Measurements from ENCODE around the gene MBP.
"Not testable (repeated sequence)": the region's sequence is repeated elsewhere in the genome, so short reads cannot be mapped to it uniquely, and the experiment has no call there.

Gene MBP

DNA sequence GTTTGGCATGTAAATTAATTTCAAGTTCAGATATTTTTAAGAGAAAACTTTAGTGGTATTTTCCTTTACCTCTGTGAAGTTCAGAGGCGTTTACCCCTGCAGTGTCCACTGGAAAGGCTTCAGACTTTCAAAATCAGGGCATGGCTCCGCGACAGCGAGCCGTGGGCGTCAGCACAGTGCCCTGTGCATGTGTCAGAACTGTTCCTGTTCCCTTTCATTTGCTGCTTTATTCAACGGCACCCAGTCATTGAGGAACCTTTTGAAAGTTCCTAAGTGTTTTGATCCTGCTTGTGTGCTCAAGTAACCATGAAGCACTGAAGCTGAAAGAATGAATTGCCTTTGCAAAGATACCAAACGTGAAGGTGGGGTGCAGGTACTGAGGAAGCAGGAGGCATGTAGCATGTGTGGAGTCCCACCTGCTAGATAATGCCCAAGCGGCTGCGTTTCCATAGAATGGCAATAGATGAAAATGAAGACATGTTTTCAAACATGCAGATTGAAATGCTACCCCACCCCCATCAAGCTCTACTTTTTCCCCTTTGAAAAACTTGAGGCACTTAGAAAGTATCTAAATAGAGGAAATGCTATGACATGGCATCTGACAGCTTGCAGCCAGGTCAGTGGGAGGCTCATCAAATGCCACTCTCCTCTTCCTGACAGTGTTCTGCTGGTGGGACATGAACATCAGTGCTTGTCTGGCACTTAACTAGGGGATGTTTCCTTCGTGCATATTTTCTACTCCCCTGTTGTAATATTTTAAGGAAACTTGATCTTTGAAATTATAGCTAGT lies 161.6 kb downstream of the MBP start:
- DNase-seq (ENCODE audit: low spot score): no peak

DNA sequence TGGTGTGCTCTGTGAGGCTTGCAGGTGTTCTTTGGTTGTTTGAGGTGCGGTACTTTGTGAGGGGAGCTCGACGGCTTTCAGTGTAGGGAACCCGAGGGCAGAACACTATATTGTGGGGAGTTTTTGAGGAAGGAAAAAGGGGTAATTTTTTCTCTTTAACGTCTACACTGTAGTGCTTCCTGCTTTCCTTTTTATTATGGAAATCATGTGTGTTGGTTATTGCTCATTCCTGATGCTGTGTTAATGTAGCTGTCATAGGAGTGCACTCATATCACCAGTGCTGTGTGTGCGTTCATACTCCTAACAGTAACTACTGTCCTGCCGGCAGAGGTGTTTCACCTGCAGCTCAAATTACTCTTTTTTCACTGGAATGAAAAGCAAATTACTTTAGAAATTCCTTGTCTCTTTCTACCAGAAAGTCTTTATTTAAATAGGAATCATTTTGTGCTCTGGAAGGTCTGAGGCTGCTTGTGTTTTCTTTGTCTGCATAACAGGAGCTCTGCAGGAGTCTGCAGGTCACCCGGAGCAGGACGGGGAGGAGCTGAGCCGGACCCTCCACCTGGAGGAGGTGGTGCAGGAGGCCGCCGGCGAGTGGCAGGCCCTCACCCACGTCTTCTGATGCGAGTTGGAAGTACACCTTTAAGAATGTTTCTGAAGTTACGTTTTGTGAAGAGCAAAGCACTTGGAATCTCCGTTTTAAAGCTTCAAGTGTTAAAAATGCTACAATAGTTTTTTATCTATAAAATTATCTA lies 164.7 kb downstream of the MBP start:
- no peak for DNase-seq (ENCODE audit: low spot score)

DNA sequence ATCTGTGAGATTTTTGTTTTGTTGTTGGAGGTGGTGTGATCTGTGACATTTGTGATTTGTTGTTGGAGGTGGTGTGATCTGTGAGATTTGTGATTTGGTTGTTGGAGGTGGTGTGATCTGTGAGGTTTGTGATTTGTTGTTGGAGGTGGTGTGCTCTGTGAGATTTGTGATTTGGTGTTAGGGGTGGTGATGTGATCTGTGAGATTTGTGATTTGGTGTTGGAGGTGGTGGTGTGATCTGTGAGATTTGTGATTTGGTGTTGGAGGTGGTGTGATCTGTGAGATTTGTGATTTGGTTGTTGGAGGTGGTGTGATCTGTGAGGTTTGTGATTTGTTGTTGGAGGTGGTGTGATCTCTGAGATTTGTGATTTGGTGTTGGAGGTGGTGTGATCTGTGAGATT lies 165.3 kb downstream of the MBP start:
- not testable (repeated sequence) for DNase-seq (ENCODE audit: low spot score)

DNA sequence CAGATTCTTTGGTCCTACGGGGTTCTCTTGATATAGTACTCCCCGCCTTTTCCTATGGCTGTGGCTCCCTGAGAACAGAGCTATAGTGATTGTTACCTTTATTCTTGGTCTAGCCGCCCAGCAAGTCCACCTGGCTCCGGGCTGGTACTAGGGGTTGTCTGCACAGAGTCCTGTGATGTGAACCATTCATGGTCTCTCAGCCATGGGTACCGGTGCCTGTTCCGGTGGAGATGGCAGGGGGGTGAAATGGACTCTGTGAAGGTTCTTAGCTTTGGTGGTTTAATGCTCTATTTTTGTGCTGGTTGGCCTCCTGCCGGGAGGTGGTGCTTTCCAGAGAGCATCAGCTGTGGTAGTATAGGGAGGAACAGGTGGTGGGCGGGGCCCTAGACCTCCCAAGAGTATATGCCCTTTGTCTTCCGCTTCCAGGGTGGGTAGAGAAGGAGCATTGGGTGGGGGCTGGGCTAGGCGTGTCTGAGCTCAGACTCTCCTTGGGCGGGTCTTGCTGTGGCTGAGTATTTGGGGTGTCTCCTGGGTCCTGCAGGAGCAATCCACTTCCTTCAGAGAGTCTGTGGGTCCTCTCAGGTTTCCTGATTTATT lies 166.9 kb downstream of the MBP start:
- DNase-seq (ENCODE audit: low spot score): not testable (repeated sequence)

DNA sequence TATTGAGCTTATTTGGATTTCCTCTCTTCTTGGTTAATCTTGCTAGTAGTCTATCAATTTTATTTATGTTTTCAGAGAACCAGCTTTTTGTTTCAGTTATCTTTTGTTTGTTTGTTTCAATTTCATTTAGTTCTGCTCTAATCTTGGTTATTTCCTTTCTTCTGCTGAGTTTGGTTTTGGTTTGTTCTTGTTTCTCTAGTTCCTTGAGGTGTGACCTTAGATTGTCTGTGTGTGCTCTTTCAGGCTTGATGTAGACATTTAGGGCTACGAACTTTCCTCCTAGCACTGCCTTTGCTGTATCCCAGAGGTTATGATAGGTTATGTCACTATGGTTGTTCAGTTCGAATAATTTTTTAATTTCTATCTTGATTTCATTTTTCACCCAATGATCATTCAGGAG lies 168.6 kb downstream of the MBP start:
- no peak for DNase-seq (ENCODE audit: low spot score)

DNA sequence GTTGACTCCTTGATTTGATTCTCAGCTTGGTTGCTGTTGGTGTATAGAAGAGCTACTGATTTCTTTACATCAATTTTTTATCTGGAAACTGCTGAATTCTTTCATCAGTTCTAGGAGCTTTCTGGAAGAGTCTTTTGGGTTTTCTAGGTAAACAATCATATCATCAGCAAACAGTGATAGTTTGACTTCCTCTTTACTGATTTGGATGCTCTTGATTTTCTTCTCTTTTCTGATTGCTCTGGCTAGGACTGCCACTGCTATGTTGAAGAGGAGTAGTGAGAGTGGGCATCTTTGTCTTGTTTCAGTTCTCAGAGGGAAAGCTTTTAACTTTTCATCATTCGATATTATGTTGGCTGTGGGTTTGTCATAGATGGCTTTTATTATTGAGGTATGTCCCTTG lies 169.7 kb downstream of the MBP start:
- DNase-seq (ENCODE audit: low spot score): no peak

DNA sequence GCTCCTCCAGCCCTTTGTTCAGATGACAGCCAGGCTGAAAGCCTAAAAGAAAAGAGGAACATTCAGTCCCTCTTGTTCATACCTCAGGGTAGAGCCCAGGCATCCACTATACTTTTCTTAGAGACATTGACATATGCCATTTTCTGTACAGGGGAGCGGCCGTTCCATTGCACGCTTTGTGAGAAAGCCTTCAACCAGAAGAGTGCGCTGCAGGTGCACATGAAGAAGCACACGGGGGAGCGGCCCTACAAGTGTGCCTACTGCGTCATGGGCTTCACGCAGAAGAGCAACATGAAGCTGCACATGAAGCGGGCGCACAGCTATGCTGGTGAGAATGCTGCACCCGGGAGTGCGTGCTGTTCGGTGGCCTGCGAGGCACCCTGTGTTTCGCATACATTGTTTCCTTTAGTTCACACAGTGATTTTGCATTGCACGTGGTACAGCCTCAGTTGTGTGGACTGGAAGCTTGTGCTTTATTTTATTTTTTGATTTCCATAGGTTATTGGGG lies 172.0 kb downstream of the MBP start:
- DNase-seq (ENCODE audit: low spot score): no peak

DNA sequence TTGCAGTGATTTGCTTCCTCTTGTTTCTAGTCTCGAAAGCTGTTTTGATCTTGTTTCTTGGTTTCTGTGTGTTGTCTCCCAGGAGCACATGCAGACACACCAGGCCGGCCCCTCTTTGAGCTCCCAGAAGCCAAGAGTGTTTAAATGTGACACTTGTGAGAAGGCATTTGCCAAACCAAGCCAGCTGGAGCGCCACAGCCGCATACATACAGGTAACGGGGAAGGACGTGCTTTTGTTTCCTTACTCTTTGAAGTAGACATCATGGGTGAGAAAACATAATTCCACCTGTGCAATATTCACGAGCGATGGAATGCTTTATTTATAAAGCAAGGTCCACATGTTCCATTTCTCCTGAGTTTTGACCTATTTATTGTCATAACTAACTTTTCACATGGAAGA lies 173.0 kb downstream of the MBP start:
- DNase-seq (ENCODE audit: low spot score): no peak

DNA sequence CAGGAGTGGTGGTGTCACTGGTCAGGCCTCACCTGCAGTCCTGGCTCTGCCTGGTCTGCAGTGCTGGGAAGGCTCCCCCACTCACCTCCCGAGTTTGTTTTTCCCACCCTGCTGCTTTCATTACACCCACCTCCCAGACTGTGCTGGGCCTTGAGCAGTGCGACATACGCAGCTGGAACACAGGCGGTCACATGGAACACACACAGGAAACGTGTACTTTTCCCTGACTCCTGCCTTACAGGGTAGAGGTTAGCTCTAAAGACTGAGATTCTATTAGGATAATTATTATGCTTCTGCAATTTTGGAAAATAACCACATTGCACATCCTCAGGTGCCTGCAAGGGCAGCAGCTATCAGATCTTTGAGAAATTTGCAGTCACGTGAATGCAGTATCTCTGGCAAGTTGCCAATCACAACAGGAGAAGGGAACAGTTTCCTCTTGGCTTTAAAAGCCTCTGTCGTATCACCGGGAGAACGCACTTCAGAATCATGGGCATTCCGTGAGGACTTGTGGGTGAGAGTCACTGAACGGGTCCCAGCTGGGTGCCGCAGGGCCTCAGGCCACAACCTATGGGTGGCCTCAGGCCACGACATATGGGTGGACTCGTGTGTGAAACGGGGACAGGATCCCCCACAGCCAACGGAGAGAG lies 173.8 kb downstream of the MBP start:
- DNase-seq (ENCODE audit: low spot score): no peak

DNA sequence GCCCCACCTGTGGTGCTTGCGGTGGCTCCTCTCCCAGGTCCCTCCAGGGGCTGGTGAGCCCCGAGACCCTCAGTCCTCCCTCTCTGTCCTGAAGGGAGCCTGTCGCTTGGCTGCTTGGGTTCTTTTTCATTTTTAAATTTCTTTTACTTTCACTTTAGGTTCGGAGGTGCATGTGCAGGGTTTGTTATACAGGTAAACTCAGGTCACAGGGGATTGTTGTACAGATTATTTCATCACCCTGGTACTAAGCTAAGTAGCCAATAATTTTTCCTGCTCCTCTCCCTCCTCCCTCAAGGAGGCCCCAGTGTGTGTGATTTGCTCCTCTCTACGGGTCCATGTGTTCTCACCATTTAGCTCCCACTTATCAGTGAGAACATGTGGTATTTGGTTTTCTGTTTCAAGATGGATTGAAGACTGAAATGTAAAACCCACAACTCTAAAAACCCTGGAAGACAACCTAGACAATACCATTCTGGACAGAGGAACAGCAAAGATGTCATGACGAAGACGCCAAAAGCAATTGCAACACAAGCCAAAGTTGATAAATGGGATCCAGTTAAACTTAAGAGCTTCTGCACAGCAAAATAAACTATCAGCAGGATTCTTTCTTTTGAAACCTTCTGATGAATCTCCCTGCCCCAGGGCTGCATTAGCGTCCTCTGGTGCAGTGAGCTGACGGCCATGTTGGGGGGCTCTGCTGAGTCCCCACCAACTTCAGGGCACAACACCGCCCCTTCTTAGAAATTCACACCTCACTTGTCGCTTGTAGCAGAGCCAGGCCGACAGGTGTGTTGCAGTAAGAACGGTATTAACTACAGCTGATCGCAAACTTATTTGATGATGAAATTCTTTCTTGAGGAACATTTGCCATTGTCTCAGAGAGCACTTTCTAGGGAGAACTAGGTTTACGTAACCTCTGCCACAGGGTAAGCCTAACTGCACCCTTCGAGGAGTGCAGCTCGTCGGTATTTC lies 174.9 kb downstream of the MBP start:
- DNase-seq (ENCODE audit: low spot score): no peak

DNA sequence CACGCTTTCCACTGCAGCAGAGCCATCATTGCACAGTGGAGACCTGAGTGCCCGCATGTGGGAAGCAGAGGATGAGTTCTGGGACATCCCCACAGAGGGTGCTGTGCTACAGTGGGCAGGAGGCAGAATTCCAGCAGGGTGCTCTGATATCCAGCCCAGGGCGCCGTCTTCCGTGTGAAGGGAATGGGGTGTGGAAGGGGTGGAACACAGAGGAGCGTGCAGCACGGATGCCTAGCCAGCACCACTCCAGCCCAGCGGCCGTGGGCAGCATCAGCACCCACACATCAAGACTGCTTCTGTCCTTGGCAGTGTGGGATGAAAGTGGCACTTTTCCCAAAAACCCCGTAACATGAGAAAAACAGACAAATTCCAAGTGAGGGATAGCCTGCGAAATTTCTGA lies 175.9 kb downstream of the MBP start:
- DNase-seq (ENCODE audit: low spot score): no peak

DNA sequence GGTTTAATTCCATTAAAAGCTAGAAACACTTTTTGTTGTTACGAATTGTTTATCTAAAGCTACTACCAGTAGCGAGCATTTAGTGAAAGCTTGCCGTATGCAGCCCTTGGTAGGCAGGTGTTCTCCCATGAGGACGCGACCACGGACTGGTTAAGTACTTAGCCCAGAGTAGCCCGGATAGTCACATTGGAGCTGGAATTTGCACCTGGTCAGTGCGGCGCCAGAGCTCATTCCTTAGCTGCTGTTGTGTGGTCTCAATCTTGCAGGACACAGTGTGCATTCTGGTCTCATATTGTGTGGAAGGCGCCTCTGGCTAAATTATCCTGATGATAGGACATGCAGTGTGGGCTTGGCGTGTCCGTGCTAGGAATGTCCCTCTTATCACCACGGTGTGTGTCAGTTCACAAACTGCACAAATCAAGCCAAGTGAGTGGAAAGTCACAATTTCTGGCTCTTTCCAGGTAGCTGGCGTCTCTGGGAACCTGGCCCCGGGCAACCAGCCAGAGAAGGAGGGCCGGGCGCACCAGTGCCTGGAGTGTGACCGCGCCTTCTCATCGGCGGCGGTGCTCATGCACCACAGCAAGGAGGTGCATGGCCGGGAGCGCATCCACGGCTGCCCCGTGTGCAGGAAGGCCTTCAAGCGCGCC lies 176.9 kb downstream of the MBP start:
- DNase-seq (ENCODE audit: low spot score): no peak

DNA sequence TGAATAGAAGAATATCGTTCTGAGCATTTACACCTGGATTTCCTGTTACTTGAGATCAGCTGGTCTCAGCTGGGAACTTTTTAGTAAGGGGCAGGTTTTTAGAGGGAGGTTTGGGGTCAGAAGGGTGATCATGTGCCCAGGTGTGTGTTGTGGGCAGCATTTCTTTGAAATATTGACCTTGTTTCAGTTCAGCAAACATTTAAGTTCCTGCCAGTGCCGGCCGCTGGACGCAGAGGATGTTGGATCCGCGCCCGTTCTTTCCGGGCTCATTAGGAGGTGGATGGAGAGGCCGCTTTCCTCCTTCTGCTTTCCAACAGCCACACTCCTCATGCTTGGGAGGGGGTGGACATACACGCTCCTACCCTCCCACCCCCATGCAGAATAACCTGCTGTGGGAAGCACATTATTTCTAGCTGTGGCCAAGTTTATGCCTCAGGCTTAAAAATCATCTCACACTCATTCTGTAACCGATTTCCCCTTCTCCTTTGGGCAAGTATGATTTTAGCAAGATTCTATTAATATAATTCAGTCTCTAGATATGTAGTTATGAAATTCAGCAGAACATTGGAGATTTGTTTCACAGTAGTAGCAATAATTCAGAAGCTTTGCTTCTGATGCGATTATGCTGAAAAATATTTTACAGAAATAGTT lies 178.9 kb downstream of the MBP start:
- no peak for DNase-seq (ENCODE audit: low spot score)

DNA sequence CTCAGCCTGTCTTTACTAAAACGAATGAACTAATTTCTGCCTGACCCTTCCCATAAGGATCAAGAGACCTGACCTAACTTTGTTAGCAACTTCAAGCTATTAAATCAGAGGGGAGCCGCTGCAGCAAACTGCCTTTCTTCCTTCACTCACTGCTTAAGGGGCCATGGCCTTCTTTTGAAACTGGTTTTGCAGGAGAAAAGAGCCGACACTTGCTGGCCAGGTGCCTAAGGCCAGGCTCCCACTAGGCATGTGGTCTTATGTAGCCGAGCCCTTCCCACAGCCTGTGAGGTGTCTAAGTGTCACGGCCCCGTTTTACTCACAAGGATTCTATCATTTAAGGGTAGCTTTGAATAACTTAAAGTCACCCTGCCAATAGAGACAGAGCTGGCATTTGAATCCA lies 179.4 kb downstream of the MBP start:
- DNase-seq (ENCODE audit: low spot score): no peak

DNA sequence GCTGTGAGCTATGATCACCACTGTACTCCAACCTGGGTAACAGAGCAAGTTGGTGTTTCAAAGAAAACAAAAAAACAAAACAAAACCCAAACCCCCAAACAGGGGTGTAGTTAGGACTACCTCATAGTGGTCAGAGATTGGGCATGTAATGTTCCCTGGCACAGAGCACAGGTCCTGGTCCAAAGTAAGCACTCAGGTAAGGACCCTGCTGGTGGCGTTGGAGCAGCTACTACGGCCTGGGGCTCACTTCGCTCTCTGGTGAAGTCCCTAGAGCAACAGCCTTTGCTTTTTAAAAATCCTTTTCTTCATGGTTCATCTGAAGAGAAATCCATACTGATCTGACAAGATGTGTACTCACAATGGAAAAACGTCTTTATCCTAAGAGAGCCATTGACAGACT lies 179.8 kb downstream of the MBP start:
- no peak for DNase-seq (ENCODE audit: low spot score)

DNA sequence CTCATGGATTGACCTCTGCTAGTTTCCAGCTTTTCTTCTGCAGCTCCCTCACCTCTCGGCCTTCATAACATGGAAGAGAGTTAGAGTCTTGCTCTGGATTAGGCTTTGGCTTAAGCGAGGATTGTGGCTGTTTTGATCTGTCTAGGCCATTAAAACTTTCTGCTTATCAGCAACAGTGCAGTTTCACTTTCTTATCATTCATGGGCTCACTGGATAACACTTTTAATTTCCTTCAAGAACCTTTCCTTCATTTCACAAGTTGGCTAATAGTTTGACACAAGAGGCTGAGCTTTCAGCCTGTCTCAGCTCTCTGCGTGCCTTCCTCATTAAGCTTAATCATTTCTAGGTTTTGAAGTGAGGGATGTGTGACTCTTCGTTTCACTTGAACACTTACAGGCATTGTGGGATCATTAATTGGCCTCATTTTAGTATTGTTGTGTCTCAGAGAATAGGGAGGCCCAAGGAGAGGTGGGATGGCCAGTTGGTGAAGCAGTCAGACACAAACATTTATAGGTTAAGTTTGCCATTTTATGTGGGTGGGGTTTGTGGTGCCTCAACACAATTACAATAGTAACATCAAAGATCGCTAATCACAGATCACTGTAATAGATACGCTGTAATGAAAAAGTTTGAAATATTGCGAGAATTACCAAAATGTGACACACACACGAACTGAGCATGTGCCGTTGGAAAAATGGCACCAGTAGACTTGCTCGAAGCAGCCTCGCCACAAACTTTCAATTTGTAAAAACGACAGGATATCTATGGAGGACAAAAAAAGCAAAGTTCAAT lies 180.9 kb downstream of the MBP start:
- DNase-seq (ENCODE audit: low spot score): no peak

DNA sequence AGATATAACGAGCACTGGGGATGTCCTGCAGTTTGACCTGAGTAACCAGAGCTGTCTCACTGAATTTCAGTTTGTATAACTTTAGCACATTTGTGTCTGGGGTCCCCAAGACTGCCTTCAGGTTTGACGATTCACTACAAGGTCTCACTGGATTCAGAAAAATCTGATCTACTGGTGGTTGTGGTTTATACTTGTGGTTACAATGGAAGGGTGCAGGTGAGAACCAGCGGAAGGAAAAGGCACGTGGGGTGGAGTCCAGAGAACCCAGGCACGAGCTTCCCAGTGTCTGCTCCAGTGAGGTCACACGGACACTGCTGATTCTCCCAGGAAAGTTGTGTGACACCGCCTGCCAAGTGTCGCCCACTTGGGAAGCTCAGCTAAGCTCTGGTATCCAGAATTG lies 184.2 kb downstream of the MBP start:
- no peak for DNase-seq (ENCODE audit: low spot score)

DNA sequence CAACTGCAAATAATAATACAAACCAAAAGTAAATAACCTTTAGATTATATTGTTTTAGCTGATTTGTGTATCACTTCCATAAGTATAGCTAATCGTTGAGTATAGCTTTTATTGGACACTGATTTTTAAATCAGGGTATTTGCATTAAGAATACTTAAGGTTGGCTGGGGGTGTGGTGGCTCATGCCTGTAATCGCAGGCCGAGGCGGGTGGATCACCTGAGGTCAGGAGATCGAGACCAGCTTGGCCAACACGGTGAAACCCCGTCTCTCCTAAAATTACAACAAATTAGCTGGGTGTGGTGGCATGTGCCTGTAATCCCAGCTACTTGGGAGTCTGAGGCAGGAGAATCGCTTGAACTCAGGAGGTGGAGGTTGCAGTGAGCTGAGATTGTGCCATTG lies 188.2 kb downstream of the MBP start:
- not testable (repeated sequence) for DNase-seq (ENCODE audit: low spot score)

DNA sequence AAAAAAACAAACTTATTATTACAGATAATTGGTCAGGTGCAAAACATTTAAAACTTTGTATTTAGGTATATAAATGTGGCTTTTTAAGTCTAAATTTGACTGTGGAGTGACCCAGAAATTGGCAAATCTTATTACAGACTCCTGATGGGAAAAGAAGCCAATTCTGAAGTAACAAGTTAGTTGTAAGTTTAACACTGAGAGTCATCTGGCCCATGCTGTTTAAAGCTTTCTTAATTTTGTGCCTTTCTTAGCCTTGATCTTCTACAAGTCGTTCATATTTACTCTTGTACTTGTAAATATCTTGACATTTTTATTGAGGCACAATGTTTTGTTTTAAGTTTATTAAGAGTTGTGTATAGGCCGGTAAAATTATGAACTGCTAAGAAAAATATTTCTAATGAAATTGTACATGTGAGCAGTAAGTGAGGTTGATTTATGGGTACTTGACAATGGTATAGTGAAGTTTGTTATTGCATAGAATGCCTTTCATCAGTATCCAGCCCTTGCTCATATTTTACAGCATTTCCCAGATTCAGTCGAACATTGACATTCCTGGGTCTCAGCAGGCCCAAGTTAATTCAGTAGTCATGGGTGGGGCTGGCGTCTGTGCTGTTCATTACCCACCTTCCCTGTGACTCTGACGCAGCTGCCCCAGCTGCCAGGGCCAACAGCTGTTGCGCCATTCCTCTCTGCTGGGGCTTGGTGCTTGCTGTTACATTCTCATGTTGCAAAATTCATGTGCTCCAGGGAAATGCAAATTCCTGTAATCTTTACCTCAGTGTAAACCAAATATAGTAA lies 188.8 kb downstream of the MBP start:
- no peak for DNase-seq (ENCODE audit: low spot score)
